Kidney (tissue), 14 donors: ENCODE measurements around the gene KIF3A. TPM values are rescaled to one million over a fixed set of nuclear protein-coding genes. Genes with fewer than 3 reads are reported as not detected.

ENCODE experiments used
- DNase-seq, 5 donors: peaks; one replicate each; pipeline ENCODE4 v3.0.0-alpha.2; 2013 to 2020
- FAIRE-seq: peaks from 2 replicates; lab custom pipeline; 2012; peaks lifted over from hg19 to GRCh38; lab: Jason Lieb, UNC
- H3K27ac ChIP-seq, 2 donors: one replicate each; pipeline ENCODE4 v1.7.0; 2013; ENCODE audit warnings: low read depth in 2 of 2, low read length in 2 of 2, inconsistent platforms in 1 of 2
- H3K27me3 ChIP-seq: one replicate; pipeline ENCODE4 v1.7.1; 2013; ENCODE audit warnings: low read length, inconsistent platforms; ENCODE audit not compliant: control insufficient read depth, insufficient read depth
- H3K36me3 ChIP-seq, 3 donors: one replicate each; pipeline versions ENCODE4 v1.7.0 to v1.7.1; 2013; ENCODE audit warnings: low read length in 3 of 3, control low read depth in 1 of 3, inconsistent platforms in 1 of 3; ENCODE audit not compliant: insufficient read depth in 3 of 3, control insufficient read depth in 2 of 3
- H3K4me1 ChIP-seq, 3 donors: one replicate each; pipeline versions ENCODE4 v1.7.0 to v1.7.1; 2013; ENCODE audit warnings: low read length in 3 of 3, inconsistent platforms in 1 of 3, low read depth in 1 of 3; ENCODE audit not compliant: control insufficient read depth in 2 of 3, insufficient read depth in 2 of 3
- H3K4me3 ChIP-seq, 3 donors: one replicate each; pipeline versions ENCODE4 v1.7.0 to v1.8.1; 2013; ENCODE audit warnings: low read length in 3 of 3, control low read depth in 1 of 3, inconsistent platforms in 1 of 3
- H3K9ac ChIP-seq, 3 donors: one replicate each; pipeline versions ENCODE4 v1.7.0 to v1.7.1; 2013; ENCODE audit warnings: low read length in 3 of 3, control low read depth in 1 of 3, inconsistent platforms in 1 of 3
- H3K9me3 ChIP-seq, 3 donors: one replicate each; pipeline versions ENCODE4 v1.7.0 to v1.7.1; 2013; ENCODE audit warnings: low read length in 3 of 3, control low read depth in 1 of 3, inconsistent platforms in 1 of 3; ENCODE audit not compliant: control insufficient read depth in 2 of 3, insufficient read depth in 1 of 3
- CTCF ChIP-seq: IDR thresholded peaks from 3 replicates; pipeline ENCODE4 v1.5.1; 2012; ENCODE audit warnings: mild to moderate bottlenecking, moderate library complexity, borderline replicate concordance; ENCODE audit not compliant: insufficient read depth; ENCODE audit errors: extremely low read depth
- intact Hi-C: fragments of 100-400 bp; cut with DNase I; formaldehyde crosslinking; loops from one replicate; pipeline ENCODE4 v1.11.1; 2022
- polyA plus RNA-seq: library from polyadenylated mRNA; stranded (reverse); fragments of 350-450 nt; fragmentation: Illumina TruSeq; extraction: RNeasy Lipid Tissue Mini Kit (QIAGEN cat#74804); gene quantifications from one replicate; pipeline ENCODE4 v1.2.3, GENCODE V29; 2014; ENCODE audit warnings: low read depth, low replicate concordance; ENCODE audit not compliant: insufficient read depth
- total RNA-seq: library from RNA; stranded (reverse); fragmentation: NEBNext Ultra II Directional; extraction: Animal tissue kit (Norgen Biotek cat#: 25700); gene quantifications from one replicate; pipeline ENCODE4 v1.2.1, GENCODE V29; 2021
- donor health status: control.
- donor health status: control.
- donor health status: control.
- donor health status: control.
- donor health status: control.
- donor health status: DM: yes; HTN: yes; CAD: no.
- donor health status: Normal renal cell carcinoma (clear cell type).

KIF3A gene
- total and polyA plus RNA-seq, 2 donors from 2014 or later, result 7.1 to 13.9 TPM

- FAIRE-seq, result no peak
These were observed 79.5 kb downstream of the KIF3A start, which contains the start of gene IL13 for GRCh38 chr5:132657676-132658380. Gene IL13 (plus strand): TSS chr5:132658173. CDS start chr5:132658187, 14 bp downstream.

GRCh38 chr5:132656774-132657355 is 80.5 kb downstream of the KIF3A start:
- intact Hi-C loops, result no loop called here
- no peaks in the 10 kb centered on the region for H3K9me3 ChIP-seq
- peak overlapping the region in 1 of 3 donors; percentile 29 for H3K4me3 ChIP-seq
- DNase-seq (no peak), FAIRE-seq (no peak)
- no peak overlapping the region for H3K9ac ChIP-seq
- H3K27ac ChIP-seq, result no peak overlapping the region
- H3K36me3 ChIP-seq, result no peaks in the 10 kb centered on the region
- peaks cover 0 to 2% (median 0%) of the 10 kb centered on the region in 3 donors for H3K4me1 ChIP-seq
- TF ChIP-seq CTCF, result no peak
- peaks cover 2% of the 10 kb centered on the region for H3K27me3 ChIP-seq

More at GRCh38 chr5:132657676-132658380, 79.5 kb downstream of the KIF3A start, which contains the start of gene IL13:
- intact Hi-C loops, result no loop called here
- Histone ChIP-seq H3K4me1 (peaks cover 0 to 2% (median 0%) of the 10 kb centered on the region in 3 donors), H3K9me3 (no peaks in the 10 kb centered on the region), H3K36me3 (no peaks in the 10 kb centered on the region), H3K27me3 (peaks cover 2% of the 10 kb centered on the region), H3K4me3 (no peak within 1 kb of the TSS), H3K27ac (no peak within 1 kb of the TSS), H3K9ac (no peak within 1 kb of the TSS)
- no peak for DNase-seq
- TF ChIP-seq CTCF, result no peak

- DNase-seq, result peak in 3 of 5 donors; percentile 36 to 53 (median 40)
These were observed 81.2 kb downstream of the KIF3A start for GRCh38 chr5:132655821-132656773.

More at GRCh38 chr5:132655821-132656773, 81.2 kb downstream of the KIF3A start:
- intact Hi-C loops, result no loop called here
- no peaks in the 10 kb centered on the region for H3K9me3 ChIP-seq
- peaks cover 2% of the 10 kb centered on the region for H3K27me3 ChIP-seq
- H3K27ac ChIP-seq, result no peak overlapping the region
- H3K4me3 ChIP-seq, result peak overlapping the region in 1 of 3 donors; percentile 29
- H3K9ac ChIP-seq, result no peak overlapping the region
- H3K36me3 ChIP-seq, result no peaks in the 10 kb centered on the region
- peaks cover 0 to 2% (median 0%) of the 10 kb centered on the region in 3 donors for H3K4me1 ChIP-seq
- FAIRE-seq, result no peak
- TF ChIP-seq CTCF, result no peak
